ENCODE results near the gene SSR1. TPM values are rescaled to one million over a fixed set of nuclear protein-coding genes. Genes with fewer than 3 reads are reported as not detected.

The SSR1 gene
- polyA plus RNA-seq, 1 donor from 2014 or later, result 53.0 TPM

- Histone ChIP-seq H3K27ac (ENCODE audit: low read length) (no peak overlapping the region), H3K9ac (ENCODE audit: low read length) (peak overlapping the region; percentile 45), H3K27me3 (ENCODE audit: insufficient read depth, low read depth, low read length) (no peaks in the 10 kb centered on the region)
Measured at GRCh38 chr6:7261032-7261841, 51.8 kb downstream of the SSR1 start.

GRCh38 chr6:7260291-7261031 is 52.5 kb downstream of the SSR1 start:
- no peaks in the 10 kb centered on the region for H4K20me1 ChIP-seq (ENCODE audit: insufficient read depth)
- TF ChIP-seq EP300 (conservative IDR thresholded peaks at IDR 0.05; ENCODE audit: poor library complexity, severe bottlenecking), result no peak
- TF ChIP-seq CTCF (IDR thresholded peaks at IDR 0.05; ENCODE audit: poor library complexity, severe bottlenecking), result no peak
- TF ChIP-seq MXI1 (conservative IDR thresholded peaks at IDR 0.05; ENCODE audit: poor library complexity, severe bottlenecking), result no peak
- TF ChIP-seq EZH2 (IDR thresholded peaks at IDR 0.05; ENCODE audit: borderline replicate concordance, insufficient read depth, low read length, poor library complexity, severe bottlenecking), result no peak
- TF ChIP-seq SMC3 (conservative IDR thresholded peaks at IDR 0.05; ENCODE audit: poor library complexity), result no peak
- H2AFZ ChIP-seq (ENCODE audit: low read depth, low read length), result peak overlapping the region; percentile 85
- no peak overlapping the region for H3K4me2 ChIP-seq (ENCODE audit: low read length)
- no peaks in the 10 kb centered on the region for H3K79me2 ChIP-seq (replicated peaks; ENCODE audit: insufficient read depth, low read length)
- H3K27ac ChIP-seq (ENCODE audit: low read length), result no peak overlapping the region
- no peaks in the 10 kb centered on the region for H3K36me3 ChIP-seq (ENCODE audit: insufficient read depth, low read length)
- peak overlapping the region; percentile 61 for H3K4me3 ChIP-seq (ENCODE audit: low read length)
- H3F3A ChIP-seq (ENCODE audit: insufficient read depth, low read length, poor library complexity, severe bottlenecking), result no peaks in the 10 kb centered on the region
- H3K27me3 ChIP-seq (ENCODE audit: insufficient read depth, low read depth, low read length), result no peaks in the 10 kb centered on the region
- H3K9me3 ChIP-seq (ENCODE audit: low read length), result no peaks in the 10 kb centered on the region
- H3K9me2 ChIP-seq (ENCODE audit: insufficient read depth, low read length), result no peaks in the 10 kb centered on the region
- peak overlapping the region; percentile 45 for H3K9ac ChIP-seq (ENCODE audit: low read length)

More at GRCh38 chr6:7261032-7261841, 51.8 kb downstream of the SSR1 start:
- no peaks in the 10 kb centered on the region for H3F3A ChIP-seq (ENCODE audit: insufficient read depth, low read length, poor library complexity, severe bottlenecking)
- no peaks in the 10 kb centered on the region for H4K20me1 ChIP-seq (ENCODE audit: insufficient read depth)
- TF ChIP-seq CTCF (IDR thresholded peaks at IDR 0.05; ENCODE audit: poor library complexity, severe bottlenecking), result peak; percentile 41
- no peak for TF ChIP-seq RAD21 (conservative IDR thresholded peaks at IDR 0.05)
- TF ChIP-seq MXI1 (conservative IDR thresholded peaks at IDR 0.05; ENCODE audit: poor library complexity, severe bottlenecking), result no peak
- TF ChIP-seq EP300 (conservative IDR thresholded peaks at IDR 0.05; ENCODE audit: poor library complexity, severe bottlenecking), result no peak
- H3K9me2 ChIP-seq (ENCODE audit: insufficient read depth, low read length), result no peaks in the 10 kb centered on the region
- no peaks in the 10 kb centered on the region for H3K36me3 ChIP-seq (ENCODE audit: insufficient read depth, low read length)
- H3K4me3 ChIP-seq (ENCODE audit: low read length), result peak overlapping the region; percentile 61
- H3K4me2 ChIP-seq (ENCODE audit: low read length), result peak overlapping the region; percentile 14
- H3K9me3 ChIP-seq (ENCODE audit: low read length), result peaks cover 4% of the 10 kb centered on the region
- H2AFZ ChIP-seq (ENCODE audit: low read depth, low read length), result peak overlapping the region; percentile 85
- no peaks in the 10 kb centered on the region for H3K79me2 ChIP-seq (replicated peaks; ENCODE audit: insufficient read depth, low read length)

All from neural cell (in vitro differentiated cells).